Left ventricle myocardium superior (tissue), 1 donor: ENCODE results near the gene BIRC6. TPM values are rescaled to one million over a fixed set of nuclear protein-coding genes. Genes with fewer than 3 reads are reported as not detected.
"Not testable (repeated sequence)": the region's sequence is repeated elsewhere in the genome, so short reads cannot be mapped to it uniquely, and the experiment has no call there.

ENCODE experiments used
- ATAC-seq: fragments of 200-7000 bp; cut with Tn5 transposase; one replicate; pipeline ENCODE4 v1.9.1; 2020; ENCODE audit warnings: mild to moderate bottlenecking, moderate library complexity
- DNase-seq: peaks from one replicate; pipeline ENCODE4 v3.0.0-alpha.2; 2020
- intact Hi-C: fragments of 100-400 bp; cut with micrococcal nuclease; formaldehyde crosslinking; loops from one replicate; pipeline ENCODE4 v1.11.0; 2022
- total RNA-seq: library from RNA; stranded (reverse); fragmentation: NEBNext Ultra II Directional; extraction: Animal tissue kit (Norgen Biotek cat#: 25700); gene quantifications from one replicate; pipeline ENCODE4 v1.2.1, GENCODE V29; 2021
- donor health status: DM: no; HTN: yes; CAD: no; lungs with severe emphysema.

The BIRC6 gene
- total RNA-seq, 1 donor from 2014 or later: 32.3 TPM

DNA sequence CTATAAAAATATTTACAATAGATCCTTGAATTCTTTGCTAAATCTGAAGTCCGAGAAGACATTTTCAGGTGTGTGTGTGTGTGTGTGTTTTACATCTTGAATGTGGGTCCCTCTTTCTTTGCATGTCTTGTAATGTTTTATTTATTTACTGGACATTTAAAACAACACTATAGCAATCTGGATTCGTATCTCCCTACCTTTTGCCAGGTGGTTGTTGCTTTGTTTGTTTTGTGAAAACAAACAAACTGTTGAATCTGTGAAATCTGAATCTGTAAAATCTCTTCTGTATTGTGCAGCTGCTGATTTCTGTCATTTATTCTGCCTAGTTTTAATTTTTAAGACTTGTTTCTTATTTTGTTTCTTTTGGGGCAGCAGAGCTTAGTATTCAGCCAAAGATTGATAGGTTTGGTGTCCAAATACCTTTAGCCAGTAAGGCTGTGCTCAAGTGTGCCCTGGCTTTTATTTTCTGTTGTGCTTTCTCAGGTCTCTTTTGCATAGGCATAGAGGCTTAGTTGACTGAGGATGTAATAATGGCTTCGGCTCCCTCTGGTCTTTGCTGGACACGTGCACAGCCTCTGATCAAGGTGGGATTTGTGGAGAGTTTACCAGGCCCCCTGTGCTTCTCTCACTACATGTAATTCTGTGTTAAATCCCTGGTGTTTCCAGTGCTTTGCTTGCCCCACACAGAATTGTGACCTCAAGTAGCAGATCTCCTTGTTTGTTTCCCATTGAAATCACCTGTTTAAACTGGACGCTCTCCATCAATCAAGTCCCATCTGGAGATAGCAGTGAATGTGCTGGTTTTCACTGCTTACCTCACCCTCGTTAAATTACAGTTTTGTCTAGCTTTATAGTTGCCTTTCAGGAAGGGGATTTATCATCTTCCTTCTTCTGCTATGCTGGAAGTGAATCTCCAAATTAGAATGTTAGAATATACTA, 71.1 kb downstream of the BIRC6 start:
- DNase-seq (no peak), ATAC-seq (peak; percentile 50)
- intact Hi-C loops: no loop called here

DNA sequence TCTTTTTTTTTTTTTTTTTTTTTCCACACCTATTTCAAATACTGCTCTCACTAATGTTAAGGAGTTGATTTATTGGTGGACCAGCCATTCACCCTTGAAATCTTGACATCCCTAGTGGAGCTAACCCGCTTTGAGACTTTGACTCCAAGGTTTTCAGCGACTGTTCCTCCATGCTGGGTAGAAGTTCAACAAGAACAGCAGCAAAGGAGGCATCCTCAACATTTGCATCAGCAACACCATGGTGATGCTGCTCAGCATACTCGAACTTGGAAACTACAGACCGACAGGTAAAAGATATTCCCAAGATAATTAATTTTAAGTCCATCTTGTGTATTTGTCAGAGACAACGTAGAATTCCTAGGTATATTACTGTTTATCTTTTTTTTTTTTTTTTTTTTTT, 74.0 kb downstream of the BIRC6 start:
- DNase-seq: no peak
- intact Hi-C loops: no loop called here
- ATAC-seq: no peak

DNA sequence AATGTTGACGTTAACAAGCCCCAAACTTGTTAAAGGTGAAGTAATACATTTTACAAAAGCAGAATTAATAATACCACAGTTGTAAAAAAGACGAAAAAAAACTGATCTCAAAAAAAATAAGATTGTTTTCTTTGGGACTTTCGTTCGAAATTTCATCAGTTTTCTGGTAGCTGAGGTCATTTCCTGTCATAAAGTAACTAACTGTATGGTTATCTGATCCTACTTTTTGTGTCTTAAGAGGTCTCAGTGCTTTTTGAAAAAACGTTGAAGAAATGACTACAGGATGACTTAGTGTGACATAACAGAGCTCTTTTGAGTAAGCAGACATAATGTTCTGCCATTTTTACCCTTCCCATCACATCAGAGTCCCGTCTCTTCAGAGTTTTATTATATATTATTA, 79.3 kb downstream of the BIRC6 start:
- intact Hi-C loops: no loop called here

DNA sequence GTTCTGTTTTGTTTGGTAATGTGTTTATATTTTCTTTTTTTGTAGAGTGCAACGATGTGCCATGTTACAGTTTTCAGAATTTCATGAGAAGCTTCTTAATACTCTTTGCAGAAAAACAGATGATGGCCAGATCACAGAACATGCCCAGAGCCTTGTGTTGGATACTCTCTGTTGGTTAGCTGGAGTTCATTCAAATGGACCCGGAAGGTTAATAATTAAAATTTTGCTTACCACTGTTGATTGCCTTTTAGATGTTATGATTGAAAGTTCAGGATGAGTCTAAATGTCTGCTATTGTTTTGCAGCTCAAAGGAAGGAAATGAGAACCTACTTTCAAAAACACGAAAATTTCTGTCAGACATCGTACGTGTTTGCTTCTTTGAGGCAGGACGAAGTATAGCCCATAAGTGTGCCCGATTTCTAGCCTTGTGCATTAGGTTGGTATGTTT, 85.2 kb downstream of the BIRC6 start:
- intact Hi-C loops: no loop called here
- no peak for ATAC-seq
- DNase-seq: no peak

More for the DNA sequence above, 79.3 kb downstream of the BIRC6 start:
- ATAC-seq (no peak), DNase-seq (no peak)

DNA sequence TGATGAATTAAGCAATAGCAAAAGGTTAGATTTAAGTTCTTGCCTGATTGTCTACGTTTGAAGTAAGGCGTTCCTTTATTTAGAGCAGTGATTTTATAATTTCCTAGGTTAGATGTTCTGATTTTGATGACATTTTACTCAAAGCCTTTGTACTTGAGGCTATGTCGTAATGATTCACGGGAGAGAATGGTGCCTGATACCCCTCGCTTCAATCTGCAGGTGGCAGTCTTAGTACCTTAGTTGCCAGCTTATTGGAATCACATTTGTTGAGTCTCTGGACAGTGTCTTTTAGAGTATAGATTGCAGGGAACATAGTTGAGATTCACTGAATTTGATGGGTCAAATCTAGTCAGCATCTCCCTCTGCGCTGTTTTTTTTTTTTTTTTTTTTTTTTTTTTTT, 89.5 kb downstream of the BIRC6 start:
- intact Hi-C loops: no loop called here
- ATAC-seq: no peak

DNA sequence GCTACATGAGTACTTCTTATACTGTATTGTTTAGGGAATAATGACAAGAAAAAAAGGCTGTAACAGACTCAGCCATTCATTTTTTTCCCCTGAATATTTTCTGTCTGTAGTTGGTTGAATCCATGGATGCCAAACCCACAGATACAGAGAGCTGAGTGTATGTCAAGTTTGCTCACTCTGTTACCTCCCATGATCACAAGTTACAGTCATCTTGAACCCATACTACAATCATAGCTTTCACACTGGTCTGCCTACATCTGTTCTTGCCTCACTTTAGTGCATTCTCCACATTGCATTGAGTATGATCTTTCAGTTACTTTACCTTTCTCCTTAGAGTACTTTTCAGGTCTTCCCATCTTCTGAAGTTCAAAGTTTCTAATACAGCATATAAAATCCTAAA, 94.0 kb downstream of the BIRC6 start:
- intact Hi-C loops: no loop called here
- no peak for DNase-seq
- ATAC-seq: no peak

More for the DNA sequence above, 89.5 kb downstream of the BIRC6 start:
- DNase-seq: no peak

DNA sequence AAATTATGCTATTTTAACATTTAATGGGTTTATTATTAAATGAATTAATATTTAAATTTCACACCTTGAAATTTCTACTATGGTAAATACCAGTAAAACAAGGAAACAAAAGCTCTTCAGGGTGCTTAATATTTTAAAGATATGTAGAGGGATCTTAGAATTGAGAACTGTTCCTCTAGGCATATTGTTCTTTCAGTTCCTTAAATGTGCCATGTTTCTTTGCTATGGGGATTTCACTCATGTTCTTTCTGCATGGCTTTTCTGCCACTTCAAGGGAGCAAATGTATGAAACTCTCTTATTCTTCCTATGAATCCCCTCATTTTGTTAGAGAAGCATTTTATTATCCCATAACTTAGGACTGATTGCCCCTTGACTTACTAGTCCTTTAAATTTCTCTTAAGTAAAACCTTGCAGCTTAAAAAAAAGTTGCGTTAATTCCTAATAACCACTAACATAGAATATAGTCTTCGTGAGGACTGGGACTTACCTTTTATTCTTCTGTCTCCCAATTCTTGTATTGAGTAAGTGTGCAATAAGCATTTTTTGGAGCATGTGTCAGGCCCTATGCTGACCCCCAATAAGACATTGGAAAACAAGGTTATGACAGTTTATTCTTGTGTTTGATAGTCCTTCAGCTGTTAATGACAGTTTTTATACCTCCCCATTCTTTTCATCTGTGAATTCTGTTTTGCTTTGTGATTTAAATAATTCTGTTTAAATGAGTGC, 95.7 kb downstream of the BIRC6 start:
- DNase-seq: no peak
- no peak for ATAC-seq
- intact Hi-C loops: no loop called here

DNA sequence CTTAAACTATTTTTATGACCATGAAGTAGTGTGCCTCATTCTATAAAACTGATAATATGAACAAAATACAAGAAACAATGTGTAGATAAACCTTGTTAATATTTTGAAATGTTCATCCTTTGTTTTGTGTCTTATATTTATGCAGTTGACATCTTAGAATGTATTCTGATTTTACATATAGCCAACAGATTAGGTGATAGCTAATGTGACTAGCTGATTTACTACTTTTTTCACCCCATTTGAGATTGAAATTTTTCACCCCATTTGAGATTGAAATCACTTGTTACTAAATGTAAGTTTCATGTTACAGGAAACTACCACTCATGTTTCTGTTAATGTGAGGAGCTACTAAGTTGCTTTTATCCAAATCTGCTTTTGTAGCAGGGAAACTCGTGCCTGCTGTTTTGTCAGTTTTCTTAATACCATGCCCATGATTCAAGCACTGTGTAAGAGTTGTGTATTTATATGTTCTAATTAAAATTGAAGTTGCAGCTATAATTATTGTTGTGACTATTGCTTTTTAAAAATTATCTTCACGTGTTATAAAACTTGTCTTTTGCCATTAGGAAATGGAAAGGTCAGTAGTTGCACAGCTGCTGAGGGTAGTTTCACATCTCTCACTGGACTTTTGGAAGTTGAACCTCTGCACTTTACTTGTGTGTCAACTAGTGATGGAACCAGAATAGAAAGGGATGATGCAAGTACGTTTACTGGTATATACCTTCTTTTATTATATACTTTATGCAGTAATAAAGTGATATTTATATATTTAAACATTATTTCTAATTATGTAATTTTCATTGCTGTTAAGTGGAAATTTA, 96.6 kb downstream of the BIRC6 start:
- intact Hi-C loops: no loop called here
- no peak for DNase-seq
- no peak for ATAC-seq

DNA sequence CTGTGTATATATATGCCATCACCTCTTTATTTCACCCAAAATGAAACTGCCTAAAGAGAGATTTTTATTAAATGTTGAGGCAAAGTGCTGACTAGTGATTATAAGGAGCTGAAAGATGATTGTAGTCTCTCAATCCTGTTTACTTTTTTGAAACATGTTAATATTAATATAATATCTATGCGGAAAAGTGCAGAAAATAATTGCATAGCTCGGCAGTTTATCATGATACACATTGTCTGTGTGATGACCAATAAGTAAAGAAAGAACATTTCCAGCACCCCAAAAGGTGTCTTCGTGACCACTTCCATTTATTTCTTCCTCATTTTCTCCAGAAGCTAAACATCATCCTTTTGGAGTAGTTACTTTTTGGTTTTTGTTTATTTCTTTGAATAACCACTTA, 99.0 kb downstream of the BIRC6 start:
- intact Hi-C loops: no loop called here
- no peak for ATAC-seq
- DNase-seq: no peak

DNA sequence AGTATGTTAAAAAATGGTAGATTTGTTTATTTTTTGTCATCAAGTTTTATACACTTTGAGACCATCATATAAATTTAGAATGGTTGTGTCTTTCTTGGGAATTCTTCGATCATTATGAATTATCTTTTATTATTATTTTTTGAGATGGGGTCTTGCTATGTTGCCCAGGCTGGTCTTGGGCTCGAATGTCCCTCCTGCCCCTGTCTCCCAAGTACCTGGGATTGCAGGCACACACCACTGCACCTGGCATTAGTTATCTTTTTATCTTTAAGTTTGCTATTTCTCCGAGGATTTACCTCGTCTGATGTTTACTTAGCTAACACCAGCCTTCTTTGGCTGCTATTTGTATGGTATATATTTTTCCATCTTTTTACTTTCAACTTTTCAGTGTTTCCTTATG, 100.0 kb downstream of the BIRC6 start:
- intact Hi-C loops: no loop called here
- DNase-seq (no peak), ATAC-seq (no peak)

DNA sequence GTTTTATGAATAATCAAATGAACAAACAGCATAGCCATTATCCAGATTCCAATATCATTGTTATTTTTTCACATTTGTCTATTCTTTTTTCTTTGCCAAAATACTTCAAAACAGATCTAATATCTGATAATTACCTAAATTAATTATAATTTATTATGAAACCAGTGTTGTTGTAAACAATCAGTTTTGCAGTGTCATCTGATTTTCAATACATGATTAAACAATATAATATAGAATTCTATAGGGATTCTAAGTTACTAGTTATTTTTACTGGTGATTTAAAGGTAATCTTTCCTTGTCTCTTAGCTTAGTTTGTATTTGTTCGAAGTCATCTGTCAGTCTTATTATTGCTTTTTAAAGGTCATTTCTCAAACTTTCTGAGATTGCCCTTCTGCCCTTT, 101.0 kb downstream of the BIRC6 start:
- ATAC-seq: no peak
- DNase-seq: no peak
- intact Hi-C loops: no loop called here

DNA sequence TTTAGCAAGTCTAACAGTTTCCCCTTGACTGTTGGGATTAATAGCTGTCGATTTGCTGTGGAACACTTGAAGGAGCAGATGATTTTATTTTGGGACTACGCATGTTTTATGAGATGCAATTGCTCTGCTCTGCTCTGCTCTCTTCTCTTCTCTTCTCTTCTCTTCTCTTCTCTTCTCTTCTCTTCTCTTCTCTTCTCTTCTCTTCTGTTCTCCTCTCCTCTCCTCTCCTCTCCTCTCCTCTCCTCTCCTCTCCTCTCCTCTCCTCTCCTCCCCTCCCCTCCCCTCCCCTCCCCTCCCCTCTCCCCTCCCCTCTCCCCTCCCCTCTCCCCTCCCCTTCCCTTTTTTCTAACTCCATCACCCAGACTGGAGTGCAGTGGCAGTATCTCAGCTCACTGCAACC, 104.0 kb downstream of the BIRC6 start:
- DNase-seq, ATAC-seq, intact Hi-C loops: not testable (repeated sequence)

DNA sequence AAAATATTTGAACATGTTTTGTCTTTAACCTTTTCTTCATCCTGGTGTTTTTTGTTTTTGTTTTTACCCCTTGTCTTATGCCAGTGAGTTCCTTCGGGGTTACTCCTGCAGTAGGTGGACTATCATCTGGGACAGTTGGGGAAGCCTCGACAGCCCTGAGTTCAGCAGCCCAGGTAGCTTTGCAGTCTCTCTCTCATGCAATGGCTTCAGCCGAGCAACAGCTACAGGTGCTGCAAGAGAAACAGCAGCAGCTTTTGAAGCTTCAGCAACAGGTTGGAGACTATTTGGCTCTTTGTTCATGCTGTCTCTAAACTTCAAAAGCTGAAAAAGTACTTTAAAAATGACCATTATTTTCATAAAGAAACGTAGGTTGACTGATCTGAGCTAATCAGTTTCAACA, 106.3 kb downstream of the BIRC6 start:
- intact Hi-C loops: no loop called here
- ATAC-seq (no peak), DNase-seq (no peak)

DNA sequence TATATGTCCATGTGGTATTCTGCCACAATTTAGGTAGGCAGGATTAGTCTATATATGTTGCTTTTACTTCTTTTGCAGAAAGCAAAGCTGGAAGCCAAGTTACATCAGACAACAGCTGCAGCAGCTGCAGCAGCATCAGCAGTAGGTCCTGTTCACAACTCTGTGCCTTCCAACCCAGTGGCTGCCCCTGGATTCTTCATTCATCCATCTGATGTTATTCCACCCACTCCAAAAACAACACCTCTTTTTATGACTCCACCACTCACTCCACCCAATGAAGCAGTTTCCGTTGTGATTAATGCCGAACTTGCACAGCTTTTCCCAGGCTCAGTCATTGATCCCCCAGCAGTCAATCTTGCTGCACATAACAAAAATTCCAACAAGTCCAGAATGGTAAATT, 107.6 kb downstream of the BIRC6 start:
- DNase-seq (no peak), ATAC-seq (no peak)
- intact Hi-C loops: no loop called here

DNA sequence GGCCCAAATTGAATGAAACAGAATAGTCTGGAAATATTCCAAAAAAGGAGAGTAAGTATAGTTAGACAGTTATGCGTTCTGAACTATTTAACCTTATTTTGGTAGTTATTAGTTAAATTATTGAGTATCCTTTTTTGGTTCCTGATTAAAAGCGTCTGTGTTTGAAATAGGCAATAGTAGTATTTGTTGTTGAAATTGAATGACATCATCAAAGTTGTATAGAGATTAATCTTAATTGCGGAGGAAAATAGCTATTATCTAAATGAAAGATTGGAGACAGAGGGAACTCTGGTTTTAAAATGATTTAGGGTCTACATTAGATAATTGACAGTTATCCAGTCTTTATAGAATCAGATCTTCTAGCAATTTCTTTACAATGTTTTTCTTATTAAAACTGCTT, 115.8 kb downstream of the BIRC6 start:
- intact Hi-C loops: no loop called here
- no peak for ATAC-seq
- no peak for DNase-seq

DNA sequence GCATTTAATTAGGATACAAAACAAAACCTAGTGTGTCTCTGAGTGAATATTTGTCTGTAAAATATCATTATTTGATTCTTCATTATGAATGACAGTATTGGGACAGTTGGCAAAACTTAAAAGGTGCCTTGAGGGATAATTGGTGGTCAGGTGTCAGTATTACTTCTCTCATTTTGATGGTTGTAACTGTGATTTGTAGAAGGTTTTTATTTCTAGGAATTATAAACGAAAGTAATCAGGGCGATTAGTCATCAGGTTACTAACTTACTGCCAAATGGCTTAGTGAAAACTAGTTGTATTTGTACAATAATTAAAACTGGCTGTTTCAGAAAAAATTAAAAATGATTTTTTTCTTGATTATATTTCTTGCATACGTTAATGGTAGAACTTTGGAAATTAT, 117.6 kb downstream of the BIRC6 start:
- DNase-seq (no peak), ATAC-seq (no peak)
- intact Hi-C loops: no loop called here

DNA sequence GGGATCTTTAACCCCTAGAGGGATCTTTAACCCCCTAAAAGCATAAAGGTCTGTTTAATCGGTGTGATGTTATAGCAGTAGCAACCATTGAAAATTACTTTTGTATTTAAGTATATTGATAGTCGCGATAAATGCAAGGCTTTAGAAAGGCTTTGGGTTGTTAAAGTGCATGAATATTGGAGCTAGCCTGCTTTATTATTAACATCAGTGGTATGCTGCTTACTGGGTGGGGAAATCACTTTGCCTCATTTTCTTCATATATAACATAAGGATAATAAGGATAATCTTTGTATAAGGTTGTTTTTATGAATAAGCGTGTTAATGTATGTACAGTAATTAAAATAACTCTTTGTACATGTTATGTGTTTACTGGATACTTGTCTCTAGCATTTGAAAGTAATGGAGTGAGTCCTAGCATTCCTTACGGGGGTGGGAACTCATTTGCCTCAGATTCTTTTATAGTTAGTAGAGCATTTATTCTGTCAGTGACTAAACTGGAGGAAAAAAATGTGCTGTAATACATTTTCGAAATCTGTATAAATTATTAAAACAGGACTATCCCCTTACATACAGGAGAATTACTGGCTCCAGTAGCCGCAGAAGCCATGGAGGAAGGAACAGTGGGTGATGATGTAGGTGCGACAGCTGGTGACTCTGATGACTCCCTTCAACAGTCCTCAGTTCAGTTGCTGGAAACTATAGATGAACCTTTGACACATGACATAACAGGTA, 122.2 kb downstream of the BIRC6 start:
- intact Hi-C loops: no loop called here
- DNase-seq: no peak
- ATAC-seq: no peak

DNA sequence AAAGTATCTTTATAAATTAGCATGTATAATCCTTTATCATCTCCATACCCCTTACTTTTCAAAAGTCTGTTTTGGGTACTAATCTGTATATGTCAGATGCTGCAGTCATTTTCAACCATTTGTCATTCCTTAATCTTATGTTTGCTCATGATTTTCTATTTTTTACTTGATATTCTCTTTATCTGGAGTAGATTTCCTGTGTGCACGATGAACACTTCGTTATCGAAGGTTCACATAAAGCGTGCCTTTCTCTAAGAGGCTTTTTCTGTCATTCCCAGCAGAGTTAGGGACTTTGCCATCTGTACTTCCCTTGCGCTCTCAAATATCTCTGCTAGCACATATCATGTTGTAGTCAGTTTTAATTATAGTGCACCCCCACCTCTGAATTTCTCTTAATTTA, 123.2 kb downstream of the BIRC6 start:
- DNase-seq: no peak
- intact Hi-C loops: no loop called here
- ATAC-seq: no peak

DNA sequence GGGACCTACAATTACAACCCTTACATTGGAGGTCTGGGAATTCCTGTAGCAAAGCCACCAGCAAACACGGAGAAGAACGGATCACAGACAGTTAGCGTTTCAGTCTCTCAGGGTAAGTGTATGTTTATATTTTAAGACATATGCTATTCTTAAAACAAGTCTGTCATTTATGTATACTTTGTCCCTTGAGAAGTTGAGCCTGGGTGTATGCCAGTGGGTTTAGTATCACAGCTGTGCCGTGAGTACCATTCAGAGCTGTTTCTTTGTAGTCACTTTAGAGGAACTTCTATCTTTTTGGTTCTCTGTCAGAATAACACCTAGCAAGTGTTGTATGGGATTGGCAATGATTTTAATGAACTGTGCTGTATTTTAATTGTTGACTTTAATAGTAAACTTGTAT, 125.6 kb downstream of the BIRC6 start:
- no peak for DNase-seq
- ATAC-seq: no peak
- intact Hi-C loops: no loop called here
